Stimulated activated memory B cell treated with anti-CD40 and anti-IgM and Interleukin-4, amounts not matched to agents 10 μg/mL and 1 μg/mL and 100 μg/mL, for 72 hours (primary cell): ENCODE results near the gene CFAP46.
"Not testable (repeated sequence)": the region's sequence is repeated elsewhere in the genome, so short reads cannot be mapped to it uniquely, and the experiment has no call there.

Experiments used
- ATAC-seq: fragments of 150-1000 bp; cut with Tn5 transposase; 2 replicates; pipeline ENCODE4 v1.10.0; 2021
- H3K27ac Mint-ChIP-seq: one replicate; pipeline ENCODE4 v1.8.0; 2022; ENCODE audit warnings: mild to moderate bottlenecking, mixed read lengths
- H3K27me3 Mint-ChIP-seq: one replicate; pipeline ENCODE4 v1.8.0; 2022; ENCODE audit warnings: mixed read lengths
- H3K36me3 Mint-ChIP-seq: one replicate; pipeline ENCODE4 v1.8.0; 2022; ENCODE audit warnings: mixed read lengths
- H3K4me1 Mint-ChIP-seq: one replicate; pipeline ENCODE4 v1.8.0; 2022; ENCODE audit warnings: mixed read lengths
- H3K4me3 Mint-ChIP-seq: one replicate; pipeline ENCODE4 v1.8.0; 2022; ENCODE audit warnings: mild to moderate bottlenecking, moderate library complexity, mixed read lengths
- H3K9me3 Mint-ChIP-seq: one replicate; pipeline ENCODE4 v1.8.0; 2022; ENCODE audit warnings: mixed read lengths

The CFAP46 gene

DNA sequence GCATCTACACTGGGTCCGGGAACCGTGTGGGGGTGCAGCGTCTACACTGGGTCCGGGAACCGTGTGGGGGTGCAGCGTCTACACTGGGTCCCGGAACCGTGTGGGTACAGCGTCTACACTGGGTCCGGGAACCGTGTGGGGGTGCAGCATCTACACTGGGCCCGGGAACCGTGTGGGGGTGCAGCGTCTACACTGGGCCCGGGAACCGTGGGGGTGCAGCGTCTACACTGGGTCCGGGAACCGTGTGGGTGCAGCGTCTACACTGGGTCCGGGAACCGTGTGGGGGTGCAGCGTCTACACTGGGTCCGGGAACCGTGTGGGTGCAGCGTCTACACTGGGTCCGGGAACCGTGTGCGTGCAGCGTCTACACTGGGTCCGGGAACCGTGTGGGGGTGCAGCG lies 150.3 kb downstream of the CFAP46 start:
- not testable (repeated sequence) for ATAC-seq, H3K36me3 Mint-ChIP-seq, H3K27ac Mint-ChIP-seq, H3K9me3 Mint-ChIP-seq, H3K4me1 Mint-ChIP-seq, H3K4me3 Mint-ChIP-seq
- H3K27me3 Mint-ChIP-seq = peaks cover 53% of the 10 kb centered on the region

DNA sequence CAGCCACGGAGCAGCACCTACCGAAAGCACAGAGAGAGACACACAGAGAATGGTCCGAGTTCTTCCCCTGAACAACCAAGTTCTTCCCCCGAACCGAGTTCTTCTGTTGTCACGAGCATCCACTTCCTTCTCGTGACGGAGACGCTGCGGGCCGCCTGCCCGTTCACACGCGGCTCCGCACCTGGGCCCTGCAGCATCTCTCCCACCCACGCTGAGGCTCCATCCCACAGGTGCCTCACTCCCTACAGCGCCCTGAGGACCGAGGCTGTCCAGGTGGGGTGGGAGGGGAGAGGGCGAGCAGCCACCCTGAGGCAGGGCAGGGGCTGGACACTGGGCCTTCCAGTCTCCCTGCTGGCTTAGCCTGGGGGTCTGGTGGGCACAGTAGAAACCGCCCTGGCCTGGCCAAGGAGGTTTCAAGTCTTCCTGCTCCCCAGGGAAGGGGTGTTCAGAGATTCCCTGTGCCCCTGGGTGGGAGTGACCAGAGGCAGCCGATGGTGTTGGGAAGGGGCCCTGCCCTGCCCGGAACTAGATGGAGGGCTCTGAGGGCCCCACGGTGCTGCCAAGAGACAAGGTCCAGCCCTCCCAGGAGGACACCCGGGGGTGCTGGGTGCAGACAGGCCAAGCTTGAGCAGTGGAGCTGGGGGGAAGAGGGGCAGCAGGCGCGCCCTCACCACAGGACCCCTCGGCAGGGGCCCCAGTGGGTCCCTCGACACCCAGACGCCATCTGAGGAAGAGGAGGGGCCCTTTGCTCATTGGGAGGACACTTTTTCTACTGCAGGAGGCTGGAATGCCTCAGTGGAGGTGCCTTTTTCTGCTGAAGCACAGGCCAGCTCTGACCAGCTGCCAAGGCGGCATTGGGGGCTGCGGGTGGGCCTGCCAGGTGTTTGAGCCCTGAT lies 151.2 kb downstream of the CFAP46 start:
- no peaks in the 10 kb centered on the region for H3K36me3 Mint-ChIP-seq
- ATAC-seq = peak; percentile 7
- H3K27ac Mint-ChIP-seq = no peak overlapping the region
- H3K9me3 Mint-ChIP-seq = no peaks in the 10 kb centered on the region
- H3K4me3 Mint-ChIP-seq = no peak overlapping the region
- peaks cover 53% of the 10 kb centered on the region for H3K27me3 Mint-ChIP-seq
- H3K4me1 Mint-ChIP-seq = no peaks in the 10 kb centered on the region

DNA sequence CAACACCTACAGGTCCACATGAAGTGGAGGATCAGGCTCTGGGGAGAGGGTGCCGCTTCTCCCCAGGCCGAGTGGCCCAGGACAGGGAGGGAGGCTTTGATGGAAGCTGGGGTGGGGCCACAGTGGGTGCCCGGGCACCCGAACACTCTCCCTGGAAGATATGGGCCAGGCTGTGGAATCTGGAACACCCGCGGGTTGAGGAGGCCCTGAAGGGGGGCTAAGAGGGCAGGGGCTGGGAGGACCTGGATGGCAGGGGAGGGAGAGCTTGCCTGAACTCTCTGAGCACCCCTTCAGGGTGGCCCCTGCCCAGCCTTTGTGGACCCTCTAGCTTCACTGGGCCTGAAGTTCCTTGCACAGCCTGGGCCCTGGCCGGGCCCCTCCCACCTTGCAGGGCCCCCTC lies 151.9 kb downstream of the CFAP46 start:
- Mint-ChIP-seq H3K9me3 (no peaks in the 10 kb centered on the region), H3K4me3 (no peak overlapping the region), H3K4me1 (no peaks in the 10 kb centered on the region), H3K36me3 (no peaks in the 10 kb centered on the region), H3K27me3 (peaks cover 53% of the 10 kb centered on the region), H3K27ac (no peak overlapping the region)
- ATAC-seq = no peak

DNA sequence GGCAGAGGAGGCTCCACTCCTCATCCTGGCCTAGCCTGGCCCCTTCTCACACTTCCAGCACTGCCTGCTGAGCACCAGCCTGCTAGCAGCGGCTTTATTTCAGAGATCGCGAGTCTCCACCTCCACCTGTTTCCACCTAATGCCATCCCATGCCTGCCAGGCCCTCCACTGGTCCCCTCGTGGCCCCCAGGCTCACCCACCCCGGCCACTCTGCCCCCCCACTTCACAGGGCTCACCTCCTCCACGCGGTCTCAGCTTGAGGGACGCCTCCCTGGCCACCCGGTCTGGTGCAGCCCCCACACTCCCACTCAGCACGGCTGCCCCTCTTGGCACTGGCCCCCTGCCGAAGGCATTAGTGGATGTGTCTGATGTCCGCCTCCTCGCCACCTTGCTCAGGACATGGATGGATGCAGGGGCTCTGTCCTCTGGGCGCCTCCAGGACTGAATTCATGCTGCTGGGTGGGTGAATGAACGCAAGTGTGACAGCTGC lies 152.7 kb downstream of the CFAP46 start:
- H3K9me3 Mint-ChIP-seq = no peaks in the 10 kb centered on the region
- H3K4me3 Mint-ChIP-seq = no peak overlapping the region
- H3K27ac Mint-ChIP-seq = no peak overlapping the region
- H3K4me1 Mint-ChIP-seq = no peaks in the 10 kb centered on the region
- no peaks in the 10 kb centered on the region for H3K36me3 Mint-ChIP-seq
- ATAC-seq = no peak
- peaks cover 49% of the 10 kb centered on the region for H3K27me3 Mint-ChIP-seq

DNA sequence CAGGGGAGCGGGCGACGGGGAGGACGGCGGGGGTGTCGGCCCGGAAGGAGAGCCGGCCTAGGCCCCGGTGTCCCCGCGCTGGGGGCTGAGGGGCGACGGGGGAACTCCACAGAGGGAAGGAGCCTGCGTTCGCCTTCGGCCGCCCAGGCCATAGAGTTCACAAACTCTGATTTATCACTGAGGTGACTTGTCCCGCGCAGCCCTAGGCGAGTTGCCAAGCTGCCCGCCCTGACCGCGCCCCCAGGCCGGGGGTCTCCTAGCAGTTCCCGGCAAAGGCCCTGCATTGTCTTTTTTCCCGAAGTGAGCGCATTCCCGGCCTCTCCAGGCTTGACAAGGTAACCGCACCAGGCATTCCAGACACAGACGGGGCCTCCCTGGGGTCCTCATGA lies 153.5 kb downstream of the CFAP46 start:
- peaks cover 40% of the 10 kb centered on the region for H3K27me3 Mint-ChIP-seq
- no peak overlapping the region for H3K27ac Mint-ChIP-seq
- no peak overlapping the region for H3K4me3 Mint-ChIP-seq
- no peaks in the 10 kb centered on the region for H3K4me1 Mint-ChIP-seq
- no peak for ATAC-seq
- no peaks in the 10 kb centered on the region for H3K36me3 Mint-ChIP-seq
- no peaks in the 10 kb centered on the region for H3K9me3 Mint-ChIP-seq

DNA sequence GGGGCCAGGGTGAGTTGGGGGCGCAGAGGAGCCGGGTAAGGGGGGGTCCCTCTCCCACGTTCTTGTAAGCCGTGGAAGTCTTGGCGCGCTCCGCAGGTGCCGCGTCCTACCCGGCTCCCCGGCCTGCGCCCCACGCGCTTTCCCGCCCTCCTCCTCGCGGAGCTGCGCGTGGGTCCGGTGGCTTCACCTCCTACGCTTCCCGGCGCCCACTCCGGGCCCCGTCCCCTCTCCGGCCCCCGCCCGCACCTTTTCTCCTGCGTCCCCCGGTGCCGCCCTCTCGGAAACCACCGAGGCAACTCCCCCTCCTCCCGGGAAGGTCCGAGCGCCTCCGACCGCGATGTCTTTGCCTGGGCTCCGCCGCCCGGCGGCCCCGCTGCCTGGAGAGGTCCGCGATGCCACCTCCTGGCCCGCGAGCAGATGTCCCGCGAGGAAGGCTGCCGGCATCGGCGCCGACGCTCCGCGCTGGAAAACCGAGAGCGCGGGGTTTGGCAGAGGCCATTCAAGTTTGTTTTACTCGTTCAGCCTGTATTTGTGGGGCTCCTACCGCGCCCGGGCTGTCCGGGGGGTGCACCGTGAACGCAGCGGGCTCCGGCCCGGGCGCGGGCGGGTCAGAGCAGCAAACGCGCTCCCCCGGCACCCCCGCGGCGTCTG lies 154.1 kb downstream of the CFAP46 start:
- Mint-ChIP-seq H3K4me1 (no peaks in the 10 kb centered on the region), H3K9me3 (no peaks in the 10 kb centered on the region), H3K27me3 (peaks cover 35% of the 10 kb centered on the region), H3K27ac (no peak overlapping the region), H3K36me3 (peaks cover 2% of the 10 kb centered on the region), H3K4me3 (no peak overlapping the region)
- no peak for ATAC-seq

DNA sequence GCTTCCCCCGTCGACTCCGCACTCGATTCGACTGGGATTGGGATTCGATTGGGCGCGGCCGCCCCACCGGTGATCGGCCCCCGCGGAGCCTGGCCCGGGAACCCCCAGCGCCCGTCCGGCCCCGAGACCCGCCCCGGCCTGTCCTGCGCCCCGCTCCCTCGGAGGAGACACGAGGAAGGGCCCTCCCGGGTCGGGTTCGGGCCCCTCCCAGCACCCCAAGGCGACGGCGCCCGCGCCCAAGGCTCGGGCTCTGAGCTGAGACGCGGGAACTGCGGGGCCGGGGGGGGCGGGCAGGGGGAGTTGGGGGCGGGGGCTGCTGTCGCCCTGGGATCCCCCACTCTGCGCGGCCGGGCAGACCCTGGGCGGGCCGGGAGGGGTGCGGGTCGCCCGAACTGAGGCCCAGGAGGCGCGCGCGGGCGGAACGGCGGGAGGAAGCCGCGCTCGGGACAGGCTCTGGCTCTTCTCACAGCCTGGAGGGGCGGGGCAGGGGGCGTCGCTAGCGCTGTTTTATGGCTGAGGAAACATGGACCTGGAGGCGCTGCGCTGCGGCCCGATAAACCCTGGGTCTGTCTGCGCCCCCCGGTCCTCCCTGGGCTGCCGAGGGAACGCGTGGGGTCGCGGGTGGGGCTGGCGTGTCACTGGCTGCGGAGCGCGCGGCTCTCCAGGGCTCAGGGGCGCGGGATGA lies 154.7 kb downstream of the CFAP46 start:
- peaks cover 8% of the 10 kb centered on the region for H3K36me3 Mint-ChIP-seq
- no peak overlapping the region for H3K27ac Mint-ChIP-seq
- no peaks in the 10 kb centered on the region for H3K9me3 Mint-ChIP-seq
- H3K4me1 Mint-ChIP-seq = no peaks in the 10 kb centered on the region
- H3K4me3 Mint-ChIP-seq = no peak overlapping the region
- H3K27me3 Mint-ChIP-seq = peaks cover 28% of the 10 kb centered on the region
- ATAC-seq = no peak

DNA sequence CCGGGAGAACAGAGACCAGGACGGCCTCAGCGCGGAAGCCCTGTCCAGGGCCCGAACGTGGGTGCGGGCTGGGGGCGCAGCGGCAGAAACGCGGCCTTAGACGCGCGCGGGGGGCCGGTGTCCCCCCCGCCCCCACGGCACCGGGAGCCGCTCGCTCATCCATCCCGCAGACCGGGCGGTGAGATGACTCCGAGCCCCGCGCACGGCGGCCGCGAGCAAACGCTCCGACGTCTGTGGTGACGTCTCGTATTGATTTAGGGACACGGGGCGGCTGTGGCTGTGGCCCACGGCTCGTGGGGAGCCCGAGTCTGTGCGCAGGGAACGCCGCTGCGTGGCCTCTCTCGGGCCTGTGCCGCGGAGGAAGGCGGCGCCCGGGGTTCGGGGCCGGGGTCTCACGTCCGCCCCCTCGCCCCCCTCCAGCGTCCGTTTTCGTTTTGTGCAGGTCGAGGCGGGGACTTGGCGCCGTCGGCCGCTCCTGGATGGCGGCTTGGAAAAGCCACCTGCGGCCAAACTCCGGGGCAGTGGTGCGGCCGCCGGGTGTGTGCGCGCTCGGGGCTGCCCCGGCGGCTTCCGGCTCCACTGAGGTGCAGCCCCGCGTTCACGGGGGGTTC lies 155.4 kb downstream of the CFAP46 start:
- Mint-ChIP-seq H3K9me3 (no peaks in the 10 kb centered on the region), H3K27ac (no peak overlapping the region), H3K36me3 (peaks cover 15% of the 10 kb centered on the region), H3K4me3 (no peak overlapping the region), H3K4me1 (no peaks in the 10 kb centered on the region), H3K27me3 (peaks cover 27% of the 10 kb centered on the region)
- ATAC-seq = no peak

DNA sequence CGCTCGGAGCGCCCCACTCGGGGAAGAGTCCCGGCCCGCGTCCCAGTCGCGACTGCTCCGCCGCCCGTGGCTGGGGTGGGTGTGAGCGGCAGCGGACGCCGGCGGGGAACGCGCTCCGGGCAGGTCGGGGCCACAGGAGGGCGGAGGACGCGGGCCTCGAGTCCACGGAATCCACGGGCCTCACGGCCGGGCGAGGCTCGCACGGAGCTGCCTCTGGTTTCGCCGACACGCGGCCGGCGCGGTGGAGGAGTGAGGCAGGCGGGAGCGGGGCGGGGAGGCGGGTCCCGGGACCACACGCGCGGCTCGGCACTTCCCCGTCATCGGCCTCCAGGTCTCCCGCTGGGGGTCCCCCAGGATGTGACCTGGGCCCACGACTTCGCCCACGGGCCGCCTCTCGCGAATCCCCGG lies 155.9 kb downstream of the CFAP46 start:
- Mint-ChIP-seq H3K27me3 (peaks cover 27% of the 10 kb centered on the region), H3K36me3 (peaks cover 20% of the 10 kb centered on the region), H3K9me3 (no peaks in the 10 kb centered on the region), H3K4me1 (no peaks in the 10 kb centered on the region), H3K27ac (no peak overlapping the region), H3K4me3 (no peak overlapping the region)
- no peak for ATAC-seq

DNA sequence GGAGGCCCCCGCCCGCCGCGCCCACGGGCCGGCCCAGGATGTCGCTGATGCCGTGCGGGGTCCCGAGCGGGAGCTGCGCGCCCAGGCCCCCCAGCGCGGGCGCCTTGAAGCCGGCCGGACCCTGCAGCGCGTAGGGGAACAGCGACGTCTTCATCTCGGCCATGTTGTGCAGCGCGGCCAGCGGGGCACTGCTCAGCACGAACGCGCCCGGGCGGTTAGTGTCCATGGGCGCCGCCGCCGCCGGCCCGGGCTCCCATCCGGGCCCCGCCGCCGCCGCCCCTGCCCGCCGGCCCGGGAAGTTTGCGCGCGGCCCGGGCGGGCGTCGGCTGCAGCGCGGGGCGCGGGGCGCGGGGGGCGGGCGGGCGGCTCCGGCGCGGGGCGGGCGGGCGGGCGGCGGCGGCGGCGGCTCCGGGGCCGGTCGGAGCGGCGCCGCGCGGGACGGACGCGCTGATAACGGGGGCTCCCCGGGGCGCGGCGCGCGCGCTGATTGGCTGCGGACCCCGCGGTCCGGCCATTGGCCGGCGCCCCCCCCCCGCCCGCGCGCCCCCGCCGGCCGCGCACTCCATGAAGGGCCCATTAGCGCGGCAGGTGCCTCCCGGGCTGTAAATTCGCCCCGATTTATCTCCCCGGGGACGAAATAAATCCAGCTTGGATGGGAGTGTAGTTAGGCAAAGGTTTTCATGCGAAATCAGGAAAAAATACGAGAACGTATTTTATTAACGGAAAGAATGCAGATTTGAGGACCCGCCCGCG lies 156.5 kb downstream of the CFAP46 start, which contains the start of gene NKX6-2:
NKX6-2 (minus strand) TSS at position 425 of the 753 bp plus-strand sequence; CDS start at position 226, 199 bp downstream.
- no peaks in the 10 kb centered on the region for H3K9me3 Mint-ChIP-seq
- H3K36me3 Mint-ChIP-seq = peaks cover 26% of the 10 kb centered on the region
- peaks cover 23% of the 10 kb centered on the region for H3K27me3 Mint-ChIP-seq
- H3K27ac Mint-ChIP-seq = no peak within 1 kb of the TSS
- no peak within 1 kb of the TSS for H3K4me3 Mint-ChIP-seq
- no peak for ATAC-seq
- no peaks in the 10 kb centered on the region for H3K4me1 Mint-ChIP-seq

DNA sequence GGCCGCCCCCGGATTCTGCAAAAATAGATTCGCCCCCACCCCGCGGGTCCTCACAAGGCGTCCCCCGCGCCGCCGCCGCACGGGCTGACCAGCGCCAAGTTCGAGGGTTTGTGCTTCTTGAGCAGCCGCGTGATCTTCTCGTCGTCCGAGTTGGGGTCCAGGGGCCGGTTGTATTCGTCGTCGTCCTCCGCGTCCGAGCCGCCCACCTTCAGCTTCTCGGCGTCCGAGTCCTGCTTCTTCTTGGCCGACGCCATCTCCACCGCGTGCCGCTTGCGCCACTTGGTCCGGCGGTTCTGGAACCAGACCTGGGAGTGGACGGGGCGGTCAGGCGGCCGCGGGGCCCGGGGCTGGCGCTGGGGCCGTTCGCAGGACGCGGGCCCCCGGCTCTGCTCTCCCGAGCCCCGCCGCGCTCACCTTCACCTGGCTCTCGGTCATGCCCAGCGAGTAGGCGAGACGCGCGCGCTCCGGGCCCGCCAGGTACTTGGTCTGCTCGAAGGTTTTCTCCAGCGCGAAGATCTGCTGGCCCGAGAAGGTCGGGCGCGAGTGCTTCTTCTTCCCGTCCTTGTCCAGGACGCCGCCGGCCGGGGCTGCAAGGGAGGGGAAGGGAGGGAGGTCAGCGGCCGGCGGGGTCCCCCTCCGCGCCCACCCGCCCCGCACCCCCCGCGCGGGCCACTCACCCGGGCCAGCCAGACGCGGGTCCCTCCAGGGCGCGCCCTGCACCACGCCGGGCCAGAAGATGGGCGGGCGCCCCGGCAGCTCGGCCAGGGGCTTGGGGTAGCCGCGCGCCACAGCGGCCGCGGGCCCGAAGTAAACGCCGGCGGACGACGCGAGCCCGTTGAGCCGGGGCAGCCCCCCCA lies 157.3 kb downstream of the CFAP46 start:
- no peak for ATAC-seq
- Mint-ChIP-seq H3K4me3 (no peak overlapping the region), H3K9me3 (no peaks in the 10 kb centered on the region), H3K36me3 (peaks cover 34% of the 10 kb centered on the region), H3K4me1 (no peaks in the 10 kb centered on the region), H3K27me3 (peaks cover 15% of the 10 kb centered on the region), H3K27ac (no peak overlapping the region)

DNA sequence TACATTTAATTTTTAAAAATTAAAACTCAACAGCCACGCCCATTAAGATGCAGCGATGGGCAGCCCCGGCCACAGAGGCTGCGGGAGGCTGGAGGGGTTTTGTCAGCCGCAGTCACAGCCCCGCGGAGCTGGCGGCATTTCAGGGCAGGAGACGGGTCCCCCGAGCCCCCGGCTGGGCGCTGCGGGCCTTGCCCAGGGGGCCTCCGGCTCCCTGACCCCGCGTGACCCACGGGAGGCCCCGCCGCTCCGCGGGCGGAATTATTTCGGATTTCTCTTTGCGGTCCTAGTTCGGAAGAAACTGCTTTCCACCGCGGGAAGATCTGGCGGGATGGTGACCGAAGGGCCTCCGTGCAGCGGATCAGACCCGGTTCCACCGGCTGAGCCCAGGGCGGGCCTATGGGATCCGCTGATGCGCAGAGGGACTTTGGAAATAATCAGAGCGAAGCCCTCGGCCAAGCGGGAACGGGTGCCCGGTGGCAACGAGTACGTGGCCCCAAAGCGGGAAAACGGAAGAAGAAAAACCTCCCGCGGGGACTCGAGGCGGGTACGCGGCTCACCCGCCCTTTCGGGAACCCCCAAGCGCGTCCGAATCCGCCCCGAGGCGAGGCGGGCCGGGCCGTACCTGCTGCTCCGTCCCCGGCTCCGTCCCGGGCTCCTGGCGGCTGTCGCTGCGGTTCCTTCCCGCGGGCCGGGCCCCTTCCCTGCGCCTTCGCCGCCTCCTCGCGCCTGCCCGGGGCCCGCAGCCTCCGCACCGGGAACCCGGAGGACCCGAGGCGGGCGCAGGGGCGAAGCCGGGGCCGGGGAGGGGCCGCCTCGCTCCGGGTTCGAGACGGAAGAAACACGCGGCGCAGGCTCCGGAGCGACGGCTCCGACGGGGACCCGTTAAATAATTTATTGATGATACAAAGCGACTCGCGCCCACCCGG lies 158.2 kb downstream of the CFAP46 start:
- no peaks in the 10 kb centered on the region for H3K9me3 Mint-ChIP-seq
- H3K36me3 Mint-ChIP-seq = peaks cover 43% of the 10 kb centered on the region
- H3K27ac Mint-ChIP-seq = no peak overlapping the region
- peaks cover 6% of the 10 kb centered on the region for H3K27me3 Mint-ChIP-seq
- ATAC-seq = no peak
- H3K4me1 Mint-ChIP-seq = no peaks in the 10 kb centered on the region
- peak overlapping the region; percentile 21 for H3K4me3 Mint-ChIP-seq
